Neutrophil (primary cell): ENCODE measurements around the gene NOVA2.

Experiments used
- H3K27ac ChIP-seq: fragments of 200-600 bp; sonication (generic); 2 replicates; pipeline ENCODE4 v1.5.1; 2016; ENCODE audit warnings: mild to moderate bottlenecking, moderate library complexity
- H3K27me3 ChIP-seq: fragments of 200-600 bp; sonication (generic); 2 replicates; pipeline ENCODE4 v1.6.0; 2016; ENCODE audit warnings: mild to moderate bottlenecking
- H3K36me3 ChIP-seq: fragments of 200-600 bp; sonication (generic); 2 replicates; pipeline ENCODE4 v1.5.1; 2017
- H3K4me1 ChIP-seq, 2 experiments: fragments of 200-600 bp in 1 of 2; sonication (generic) in 1 of 2; 1 replicate in 1 of 2; 2 replicates in 1 of 2; pipeline versions ENCODE4 v1.5.1 to v1.6.1; 2013 to 2016; ENCODE audit warnings: low read depth in 1 of 2, low read length in 1 of 2, mild to moderate bottlenecking in 1 of 2, moderate library complexity in 1 of 2; ENCODE audit not compliant: control insufficient read depth in 1 of 2, insufficient read depth in 1 of 2
- H3K4me3 ChIP-seq, 2 experiments: fragments of 200-600 bp in 1 of 2; sonication (generic) in 1 of 2; 1 replicate in 1 of 2; 2 replicates in 1 of 2; pipeline ENCODE4 v1.5.1; 2013 to 2016; ENCODE audit warnings: low read depth in 1 of 2, low read length in 1 of 2, mild to moderate bottlenecking in 1 of 2, moderate library complexity in 1 of 2
- H3K9me3 ChIP-seq: fragments of 200-600 bp; sonication (generic); 2 replicates; pipeline ENCODE4 v1.5.1; 2016
- TF ChIP-seq, protein P1 (sequence below): fragments of 200-600 bp; sonication (generic); IDR thresholded peaks from 2 replicates; pipeline ENCODE4 v1.5.1; 2016; ENCODE audit warnings: antibody characterized with exemption

The NOVA2 gene

DNA sequence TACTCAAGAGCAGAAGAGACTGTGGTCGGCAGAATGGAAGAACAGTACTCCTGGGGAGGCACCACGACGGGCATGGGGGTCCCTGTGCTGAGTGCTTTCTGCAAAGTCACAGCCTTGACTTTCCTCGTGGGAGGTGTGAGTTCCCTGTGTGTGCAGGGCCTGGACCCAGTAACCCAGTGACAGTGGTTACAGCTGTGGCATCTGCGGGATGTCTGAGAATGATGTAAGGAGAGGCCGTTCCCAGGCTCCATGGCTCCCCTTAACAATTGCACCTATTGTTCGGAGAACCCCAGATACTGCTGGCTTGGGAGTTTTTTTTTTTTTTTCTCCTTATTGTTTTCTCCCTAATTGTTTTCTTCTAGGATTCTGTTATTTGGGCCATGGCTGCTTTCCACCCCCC, 54.0 kb downstream of the NOVA2 start:
- Histone ChIP-seq H3K9me3 (no peaks in the 10 kb centered on the region), H3K4me3 (no peak overlapping the region), H3K36me3 (no peaks in the 10 kb centered on the region), H3K4me1 (no peaks in the 10 kb centered on the region), H3K27me3 (peaks cover 52% of the 10 kb centered on the region), H3K27ac (no peak overlapping the region)
- TF ChIP-seq, protein P1, sequence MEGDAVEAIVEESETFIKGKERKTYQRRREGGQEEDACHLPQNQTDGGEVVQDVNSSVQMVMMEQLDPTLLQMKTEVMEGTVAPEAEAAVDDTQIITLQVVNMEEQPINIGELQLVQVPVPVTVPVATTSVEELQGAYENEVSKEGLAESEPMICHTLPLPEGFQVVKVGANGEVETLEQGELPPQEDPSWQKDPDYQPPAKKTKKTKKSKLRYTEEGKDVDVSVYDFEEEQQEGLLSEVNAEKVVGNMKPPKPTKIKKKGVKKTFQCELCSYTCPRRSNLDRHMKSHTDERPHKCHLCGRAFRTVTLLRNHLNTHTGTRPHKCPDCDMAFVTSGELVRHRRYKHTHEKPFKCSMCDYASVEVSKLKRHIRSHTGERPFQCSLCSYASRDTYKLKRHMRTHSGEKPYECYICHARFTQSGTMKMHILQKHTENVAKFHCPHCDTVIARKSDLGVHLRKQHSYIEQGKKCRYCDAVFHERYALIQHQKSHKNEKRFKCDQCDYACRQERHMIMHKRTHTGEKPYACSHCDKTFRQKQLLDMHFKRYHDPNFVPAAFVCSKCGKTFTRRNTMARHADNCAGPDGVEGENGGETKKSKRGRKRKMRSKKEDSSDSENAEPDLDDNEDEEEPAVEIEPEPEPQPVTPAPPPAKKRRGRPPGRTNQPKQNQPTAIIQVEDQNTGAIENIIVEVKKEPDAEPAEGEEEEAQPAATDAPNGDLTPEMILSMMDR: no peak

- TF ChIP-seq, protein P1: no peak
- Histone ChIP-seq H3K27ac (no peak overlapping the region), H3K4me1 (no peaks in the 10 kb centered on the region), H3K36me3 (no peaks in the 10 kb centered on the region), H3K4me3 (no peak overlapping the region), H3K27me3 (peaks cover 60% of the 10 kb centered on the region), H3K9me3 (no peaks in the 10 kb centered on the region)
These were observed 54.9 kb downstream of the NOVA2 start for GRCh38 chr19:45918721-45919120.

DNA sequence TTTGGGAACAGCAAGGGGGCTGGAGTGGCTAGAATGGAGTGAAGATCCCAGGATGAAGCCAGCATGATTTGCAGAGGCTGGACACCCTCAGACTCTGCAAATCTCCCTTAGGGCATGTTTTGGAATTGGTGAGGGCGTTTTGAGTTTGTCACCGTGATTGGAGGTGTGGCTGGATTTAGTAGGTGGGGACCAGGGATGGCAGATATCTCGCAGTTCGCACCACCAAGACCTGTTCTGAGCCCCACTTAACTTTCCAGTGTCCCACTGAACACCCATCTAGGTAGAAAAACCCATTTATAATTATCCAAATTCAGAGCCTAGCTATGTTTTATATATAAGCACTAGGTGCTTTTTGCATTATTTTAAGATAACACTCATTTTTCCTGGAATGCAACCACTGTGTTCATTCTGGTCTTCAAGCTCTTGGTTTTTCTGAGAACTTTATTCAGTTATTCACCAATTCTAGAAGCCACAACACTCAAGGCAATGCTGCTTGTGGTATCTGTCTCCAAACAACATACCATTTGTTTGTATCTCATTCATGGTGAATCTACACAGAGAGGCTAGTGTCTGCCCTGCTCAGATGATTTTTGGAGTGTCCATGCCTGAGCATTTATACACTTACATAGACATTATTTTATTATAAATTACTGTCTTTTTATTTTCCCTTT, 56.1 kb downstream of the NOVA2 start:
- no peaks in the 10 kb centered on the region for H3K36me3 ChIP-seq

GRCh38 chr19:45913874-45914830, 59.5 kb downstream of the NOVA2 start, which contains the start of gene NANOS2:
Gene NANOS2, minus strand, starts transcription at chr19:45914778. Its CDS starts 85 bp downstream, at chr19:45914693.
- Histone ChIP-seq H3K4me3 (no peak within 1 kb of the TSS), H3K27me3 (peaks cover 66% of the 10 kb centered on the region), H3K27ac (no peak within 1 kb of the TSS), H3K4me1 (no peaks in the 10 kb centered on the region), H3K36me3 (no peaks in the 10 kb centered on the region), H3K9me3 (no peaks in the 10 kb centered on the region)
- TF ChIP-seq, protein P1: no peak

More for the DNA sequence above, 56.1 kb downstream of the NOVA2 start:
- no peak overlapping the region for H3K4me3 ChIP-seq
- H3K9me3 ChIP-seq: no peaks in the 10 kb centered on the region
- TF ChIP-seq, protein P1: no peak
- no peaks in the 10 kb centered on the region for H3K4me1 ChIP-seq
- no peak overlapping the region for H3K27ac ChIP-seq
- peaks cover 64% of the 10 kb centered on the region for H3K27me3 ChIP-seq

GRCh38 chr19:45911291-45911690, 62.4 kb downstream of the NOVA2 start:
- H3K27ac ChIP-seq: no peak overlapping the region
- TF ChIP-seq, protein P1: no peak
- H3K27me3 ChIP-seq: peaks cover 46% of the 10 kb centered on the region
- H3K4me1 ChIP-seq: no peaks in the 10 kb centered on the region
- H3K36me3 ChIP-seq: no peaks in the 10 kb centered on the region
- H3K4me3 ChIP-seq: no peak overlapping the region
- H3K9me3 ChIP-seq: no peaks in the 10 kb centered on the region
